Panc1 (cell line): ENCODE results near the gene PAX2. TPM values are rescaled to one million over a fixed set of nuclear protein-coding genes. Genes with fewer than 3 reads are reported as not detected.

Source experiments
- ATAC-seq: fragments of 200-7000 bp; cut with Tn5 transposase; 2 replicates; pipeline ENCODE4 v1.9.1; 2020; ENCODE audit warnings: mild to moderate bottlenecking, moderate library complexity
- BruUV-seq: library from RNA; stranded (reverse); fragments of 400-500 nt; replicated peaks from 2 replicates; lab custom pipeline; 2021; lab: Mats Ljungman, UMichigan
- CTCF ChIA-PET: fragments of 300-600 bp; sonication (Branson Sonifier 250); formaldehyde crosslinking; loops from one replicate; lab custom pipeline; 2022; ENCODE audit warnings: antibody characterized with exemption; lab: Charles Lee
- POLR2A ChIA-PET: fragments of 300-600 bp; sonication (Branson Sonifier 250); formaldehyde crosslinking; loops from one replicate; lab custom pipeline; 2022; ENCODE audit warnings: antibody characterized with exemption; lab: Charles Lee
- DNase-seq: peaks from one replicate; pipeline ENCODE4 v3.0.0-alpha.2; 2010; ENCODE audit warnings: low read depth, low spot score
- H3K27ac ChIP-seq: 2 replicates; pipeline ENCODE4 v1.5.1; 2011; ENCODE audit warnings: mild to moderate bottlenecking, low read length, inconsistent platforms
- H3K27me3 ChIP-seq: fragments of 200-500 bp; sonication (Bioruptor generic); 2 replicates; pipeline ENCODE4 v1.6.0; 2014; ENCODE audit warnings: low read length, inconsistent platforms; ENCODE audit not compliant: control insufficient read depth, insufficient read depth
- H3K36me3 ChIP-seq: fragments of 200-500 bp; sonication (Bioruptor generic); 2 replicates; pipeline ENCODE4 v1.5.1; 2014; ENCODE audit warnings: inconsistent platforms, mild to moderate bottlenecking, low read length, moderate library complexity; ENCODE audit not compliant: control insufficient read depth, insufficient read depth
- H3K4me1 ChIP-seq: 2 replicates; pipeline ENCODE4 v1.5.1; 2011; ENCODE audit warnings: inconsistent platforms, mild to moderate bottlenecking, low read length, moderate library complexity; ENCODE audit not compliant: control insufficient read depth, insufficient read depth
- H3K4me3 ChIP-seq, 2 experiments: 2 replicates each; pipeline ENCODE4 v1.5.1; 2011 to 2012; ENCODE audit warnings: low read depth in 2 of 2, low read length in 2 of 2, mild to moderate bottlenecking in 2 of 2, inconsistent platforms in 1 of 2, moderate library complexity in 1 of 2
- H3K9me3 ChIP-seq: fragments of 200-500 bp; sonication (Bioruptor generic); 2 replicates; pipeline ENCODE4 v1.5.1; 2014; ENCODE audit warnings: low read depth, mild to moderate bottlenecking, inconsistent platforms, low read length, moderate library complexity; ENCODE audit not compliant: control insufficient read depth, insufficient read depth
- POLR2AphosphoS5 ChIP-seq: IDR thresholded peaks from 2 replicates; pipeline ENCODE4 v1.6.1; 2012; ENCODE audit warnings: mild to moderate bottlenecking, low read depth, low read length, moderate library complexity
- REST ChIP-seq, 2 experiments: IDR thresholded peaks; 2 replicates each; pipeline ENCODE4 v1.6.1; 2011 to 2012; ENCODE audit warnings: low read depth in 2 of 2, control low read depth in 1 of 2, low read length in 1 of 2, mild to moderate bottlenecking in 1 of 2, moderate library complexity in 1 of 2; ENCODE audit not compliant: insufficient read depth in 1 of 2
- SIN3A ChIP-seq: IDR thresholded peaks from 2 replicates; pipeline ENCODE4 v1.6.1; 2012; ENCODE audit warnings: low read depth, mild to moderate bottlenecking, low read length, moderate library complexity, borderline replicate concordance; ENCODE audit not compliant: insufficient read depth
- TCF7L2 ChIP-seq: IDR thresholded peaks from 2 replicates; pipeline ENCODE4 v1.6.1; 2011; ENCODE audit warnings: mild to moderate bottlenecking, low read depth, low read length, inconsistent platforms
- in situ Hi-C: cut with HindIII; loops from 2 replicates; pipeline ENCODE4 v1.10.0; 2016; ENCODE audit warnings: low sequenced_read_pairs, low pct_unique_long_range_greater_than_20kb
- intact Hi-C: fragments of 100-400 bp; cut with micrococcal nuclease; formaldehyde crosslinking; loops from one replicate; pipeline ENCODE4 v1.10.0; 2022; ENCODE audit not compliant: unreplicated experiment
- total RNA-seq: library from RNA; stranded (reverse); gene quantifications from one replicate; pipeline ENCODE4 v1.2.1, GENCODE V29; 2021; ENCODE audit not compliant: unreplicated experiment
- TF ChIP-seq, protein P1 (sequence below): fragments of 450-650 bp; IDR thresholded peaks from 2 replicates; pipeline ENCODE4 v1.5.1; 2017; ENCODE audit warnings: mild to moderate bottlenecking

PAX2 gene
- total RNA-seq, 1 experiment from 2014 or later: 72.3 TPM

DNA sequence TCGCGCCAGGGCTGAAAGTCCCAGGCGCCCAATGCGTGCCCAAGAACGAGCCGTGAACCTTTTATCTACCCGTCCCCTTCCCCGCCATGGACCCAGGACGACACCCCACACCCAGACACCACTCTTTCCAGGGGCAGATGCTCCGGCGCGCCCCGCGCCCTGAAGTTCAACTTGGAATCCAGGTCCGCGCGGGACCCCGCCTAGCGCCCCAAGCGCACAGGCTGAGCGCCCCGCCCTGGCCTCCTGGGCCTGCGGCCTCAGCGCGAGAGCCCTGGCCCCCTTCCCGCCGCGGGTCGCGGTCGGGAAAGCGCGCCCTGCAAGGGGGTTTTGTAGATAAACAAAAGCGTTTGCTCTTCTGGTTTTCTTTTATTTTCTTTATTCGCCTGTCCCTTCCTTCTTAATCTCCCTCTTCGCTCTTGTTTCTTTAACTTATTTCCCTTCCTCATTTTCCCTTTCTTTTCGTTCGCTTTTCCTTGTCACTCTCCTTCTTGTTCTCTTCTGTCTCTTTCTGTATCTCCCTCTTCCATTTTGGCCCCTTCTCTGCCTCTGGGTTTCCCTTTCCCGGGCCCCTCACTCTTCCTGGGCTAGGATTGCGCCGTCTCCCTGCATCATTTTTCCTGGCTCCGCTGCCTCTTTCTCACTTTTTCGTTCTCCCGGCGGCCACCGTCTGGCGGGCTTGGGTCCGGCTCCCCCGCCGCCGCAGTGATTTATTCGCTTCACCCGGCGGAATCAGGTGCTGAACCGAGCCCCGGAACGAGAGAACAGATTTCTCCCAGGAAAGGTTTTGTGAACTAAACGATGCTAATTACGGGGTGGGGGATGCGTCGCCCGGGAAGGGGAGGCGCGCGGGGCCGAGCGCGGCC, 15.3 kb upstream of the PAX2 start:
- peak overlapping the region; percentile 99 for H3K27ac ChIP-seq
- no peaks in the 10 kb centered on the region for H3K36me3 ChIP-seq
- H3K4me1 ChIP-seq: peaks cover 49% of the 10 kb centered on the region
- ATAC-seq: peak; percentile 42
- intact Hi-C loops (loop anchor here (5.0 kb wide), 1 partner anchor 168 kb away; no protein-coding TSS in a partner anchor), in situ Hi-C loops (no loop called here)
- peak overlapping the region; percentile 52 to 79 for H3K4me3 ChIP-seq
- no peak for DNase-seq
- POLR2A ChIA-PET: no interaction called here
- no TSS peak for BruUV-seq
- CTCF ChIA-PET: interaction anchor here (0.6 to 2.4 kb wide), 5 partner anchors 14 to 762 kb away, joined by 3 to 17 read pairs (median 5); no protein-coding TSS in a partner anchor
- peak; percentile 30; the same call in 1 of the 2 replicates for TF ChIP-seq SIN3A
- TF ChIP-seq REST (IDR thresholded peaks at IDR 0.05; ENCODE audit: insufficient read depth in 1 of 2, low read depth in 2 of 2, low read length in 1 of 2): no peak
- TF ChIP-seq, protein P1, sequence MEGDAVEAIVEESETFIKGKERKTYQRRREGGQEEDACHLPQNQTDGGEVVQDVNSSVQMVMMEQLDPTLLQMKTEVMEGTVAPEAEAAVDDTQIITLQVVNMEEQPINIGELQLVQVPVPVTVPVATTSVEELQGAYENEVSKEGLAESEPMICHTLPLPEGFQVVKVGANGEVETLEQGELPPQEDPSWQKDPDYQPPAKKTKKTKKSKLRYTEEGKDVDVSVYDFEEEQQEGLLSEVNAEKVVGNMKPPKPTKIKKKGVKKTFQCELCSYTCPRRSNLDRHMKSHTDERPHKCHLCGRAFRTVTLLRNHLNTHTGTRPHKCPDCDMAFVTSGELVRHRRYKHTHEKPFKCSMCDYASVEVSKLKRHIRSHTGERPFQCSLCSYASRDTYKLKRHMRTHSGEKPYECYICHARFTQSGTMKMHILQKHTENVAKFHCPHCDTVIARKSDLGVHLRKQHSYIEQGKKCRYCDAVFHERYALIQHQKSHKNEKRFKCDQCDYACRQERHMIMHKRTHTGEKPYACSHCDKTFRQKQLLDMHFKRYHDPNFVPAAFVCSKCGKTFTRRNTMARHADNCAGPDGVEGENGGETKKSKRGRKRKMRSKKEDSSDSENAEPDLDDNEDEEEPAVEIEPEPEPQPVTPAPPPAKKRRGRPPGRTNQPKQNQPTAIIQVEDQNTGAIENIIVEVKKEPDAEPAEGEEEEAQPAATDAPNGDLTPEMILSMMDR: no peak
- peak; percentile 67; the same call in 1 of the 2 replicates for TF ChIP-seq POLR2AphosphoS5
- peak; percentile 74 for TF ChIP-seq TCF7L2
- H3K9me3 ChIP-seq: no peaks in the 10 kb centered on the region
- no peaks in the 10 kb centered on the region for H3K27me3 ChIP-seq

DNA sequence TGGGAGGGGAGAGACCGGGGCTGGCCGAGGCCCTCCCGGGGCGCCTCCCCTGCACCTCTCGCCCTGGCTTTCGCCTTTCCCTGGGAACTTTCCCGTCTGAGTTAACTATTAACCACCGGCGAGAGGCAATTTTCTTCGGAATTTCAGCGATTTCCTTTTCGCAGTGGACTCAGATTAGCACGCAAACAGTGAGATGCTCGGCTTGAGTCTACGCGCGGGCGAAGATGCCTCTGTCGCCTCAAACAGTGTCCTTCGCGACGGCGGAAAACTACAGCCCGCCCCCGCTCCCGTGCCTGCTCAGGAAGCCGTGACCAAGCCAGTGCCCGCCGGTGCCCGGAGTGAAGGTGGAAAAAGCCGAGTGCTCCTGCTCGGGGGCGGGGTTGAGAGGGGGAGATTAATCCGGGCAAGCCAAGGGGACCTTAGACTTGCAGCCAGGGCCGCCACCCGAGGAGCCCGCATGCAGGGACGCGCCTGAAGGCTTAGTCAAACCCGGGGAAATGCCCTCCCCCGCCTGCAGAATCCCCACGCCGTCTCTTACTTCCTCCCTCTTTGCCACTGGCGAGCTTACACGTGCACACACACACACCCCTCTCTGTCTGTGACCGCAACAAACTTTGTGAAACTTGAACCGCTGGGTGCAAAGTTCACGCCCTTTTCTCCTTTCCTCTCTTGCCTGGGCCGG, 14.5 kb upstream of the PAX2 start:
- ChIA-PET CTCF (no interaction called here), POLR2A (interaction anchor here (0.6 kb wide), 1 partner anchor 10 kb away, joined by 8 read pairs; no protein-coding TSS in a partner anchor)
- Histone ChIP-seq H3K36me3 (no peaks in the 10 kb centered on the region), H3K27ac (peak overlapping the region; percentile 99), H3K4me1 (peaks cover 50% of the 10 kb centered on the region), H3K27me3 (no peaks in the 10 kb centered on the region), H3K4me3 (peak overlapping the region; percentile 52 to 79), H3K9me3 (no peaks in the 10 kb centered on the region)
- ATAC-seq (peak; percentile 18), DNase-seq (no peak)
- no peak; the same call in none of the 2 replicates for TF ChIP-seq POLR2AphosphoS5
- 0 out of 4 replicates have a peak, but pooled peaks of 1 of the 2 experiments have one; percentile 12 for TF ChIP-seq REST (IDR thresholded peaks at IDR 0.05; ENCODE audit: insufficient read depth in 1 of 2, low read depth in 2 of 2, low read length in 1 of 2)
- TF ChIP-seq, protein P1: no peak
- peak; percentile 34; the same call in 1 of the 2 replicates for TF ChIP-seq TCF7L2
- peak; percentile 60; the same call in 1 of the 2 replicates for TF ChIP-seq SIN3A
- intact Hi-C loops (no loop called here), in situ Hi-C loops (no loop called here)
- BruUV-seq: TSS peak; percentile 66
